ENCODE data around the gene TMPRSS12. TPM values are rescaled to one million over a fixed set of nuclear protein-coding genes. Genes with fewer than 3 reads are reported as not detected.

TMPRSS12 gene
- total RNA-seq, 1 experiment from 2014 or later = not detected

GRCh38 chr12:50934981-50935807 lies 92.5 kb downstream of the TMPRSS12 start:
- H3K9me3 ChIP-seq (ENCODE audit: control insufficient read depth in 1 of 2, insufficient read depth in 1 of 2, low read depth in 1 of 2, low read length in 2 of 2) = no peaks in the 10 kb centered on the region
- ChIA-PET POLR2A (no interaction called here), CTCF (no interaction called here), RAD21 (ENCODE audit: low non-redundant PET in 1 of 2, low total read pairs in 2 of 2, uncharacterized antibody in 2 of 2, unreplicated experiment in 2 of 2) (no interaction called here)
- no peak overlapping the region for H2AFZ ChIP-seq (ENCODE audit: low read depth, low read length, poor library complexity, severe bottlenecking)
- no peaks in the 10 kb centered on the region for H3K27me3 ChIP-seq (ENCODE audit: insufficient read depth, low read length)
- no peaks in the 10 kb centered on the region for H3K79me2 ChIP-seq (ENCODE audit: insufficient read depth, low read length)
- no peaks in the 10 kb centered on the region for H3K36me3 ChIP-seq (ENCODE audit: control insufficient read depth in 1 of 2, insufficient read depth in 2 of 2, low read length in 2 of 2)
- H3K4me1 ChIP-seq (ENCODE audit: control insufficient read depth in 1 of 2, insufficient read depth in 2 of 2, low read length in 2 of 2) = no peaks in the 10 kb centered on the region
- H3K27ac ChIP-seq (ENCODE audit: low read depth, low read length) = no peak overlapping the region
- H3K4me3 ChIP-seq (replicated peaks in 1 of 2; ENCODE audit: low read depth in 1 of 2, low read length in 2 of 2) = no peak overlapping the region
- no peak for TF ChIP-seq SP1 (IDR thresholded peaks at IDR 0.05; ENCODE audit: low read depth)
- no peak for TF ChIP-seq YY1 (IDR thresholded peaks at IDR 0.05; ENCODE audit: extremely low read depth, insufficient replicate concordance, low read depth, low read length)
- no peak for TF ChIP-seq POLR2A (IDR thresholded peaks at IDR 0.05; ENCODE audit: borderline replicate concordance, extremely low read depth, insufficient read depth, insufficient read length)
- TF ChIP-seq POLR2AphosphoS5 (IDR thresholded peaks at IDR 0.05; ENCODE audit: low read depth, low read length) = no peak
- no peak for TF ChIP-seq MAX (IDR thresholded peaks at IDR 0.05)
- TF ChIP-seq EGR1 (IDR thresholded peaks at IDR 0.05; ENCODE audit: low read depth) = no peak
- TF ChIP-seq ZBTB33 (IDR thresholded peaks at IDR 0.05; ENCODE audit: extremely low read depth, insufficient replicate concordance, low read length) = no peak
- TF ChIP-seq ELF1 (IDR thresholded peaks at IDR 0.05; ENCODE audit: borderline replicate concordance, low read depth) = no peak
- TF ChIP-seq SIN3A (IDR thresholded peaks at IDR 0.05; ENCODE audit: low read depth) = no peak
- TF ChIP-seq CBX3 (IDR thresholded peaks at IDR 0.05; ENCODE audit: low read depth) = no peak
- TF ChIP-seq EZH2 (IDR thresholded peaks at IDR 0.05) = no peak
- TF ChIP-seq ZFX (IDR thresholded peaks at IDR 0.05) = no peak
- BruUV-seq (replicated peaks) = no TSS peak
- no peak overlapping the region for H3K4me2 ChIP-seq (ENCODE audit: low read length)
- ATAC-seq (no peak), DNase-seq (ENCODE audit: low read depth, low spot score) (no peak)
- H4K20me1 ChIP-seq (ENCODE audit: insufficient read depth) = no peaks in the 10 kb centered on the region
- H3K9me2 ChIP-seq (ENCODE audit: insufficient read depth) = no peaks in the 10 kb centered on the region
- H3K9ac ChIP-seq (ENCODE audit: low read length) = no peak overlapping the region
- intact Hi-C loops (cut with micrococcal nuclease) = no loop called here

All from HCT116 (cell line).